M059J (cell line): ENCODE data around the gene GPAT3. TPM values are rescaled to one million over a fixed set of nuclear protein-coding genes. Genes with fewer than 3 reads are reported as not detected.

Experiments used
- DNase-seq: peaks from one replicate; pipeline ENCODE4 v3.0.0-alpha.2; 2012; ENCODE audit warnings: low read depth
- total RNA-seq: library from RNA; depleted of rRNA; stranded (reverse); fragments of >200 nt; shearing (Covaris generic); gene quantifications from 2 replicates; pipeline ENCODE4 v1.2.3, GENCODE V29; 2014; rRNA removed

The GPAT3 gene
- total RNA-seq, 1 experiment from 2014 or later: 29.8 TPM

- peak; percentile 58 for DNase-seq
These were observed 109.1 kb downstream of the GPAT3 start for GRCh38 chr4:83644677-83645659.

- DNase-seq: peak; percentile 26
These were observed 110.8 kb downstream of the GPAT3 start for GRCh38 chr4:83646538-83647239.

- DNase-seq: peak; percentile 26
These were observed 115.9 kb downstream of the GPAT3 start for GRCh38 chr4:83651846-83652245.

Other genes starting within 250 kb of the GPAT3 start
- 4.1 and 7.6 TPM in 2 replicates for gene HPSE, start 201.3 kb upstream of the GPAT3 start, total RNA-seq
- gene HELQ, start 80.3 kb upstream of the GPAT3 start, total RNA-seq: 5.9 and 13.1 TPM in 2 replicates
- 53.0 and 97.8 TPM in 2 replicates for gene MRPS18C, start 80.0 kb upstream of the GPAT3 start, total RNA-seq
- 2.5 and 5.4 TPM in 2 replicates for gene ABRAXAS1, start 51.0 kb upstream of the GPAT3 start, total RNA-seq